ENCODE results near the gene WDR93.

DNA sequence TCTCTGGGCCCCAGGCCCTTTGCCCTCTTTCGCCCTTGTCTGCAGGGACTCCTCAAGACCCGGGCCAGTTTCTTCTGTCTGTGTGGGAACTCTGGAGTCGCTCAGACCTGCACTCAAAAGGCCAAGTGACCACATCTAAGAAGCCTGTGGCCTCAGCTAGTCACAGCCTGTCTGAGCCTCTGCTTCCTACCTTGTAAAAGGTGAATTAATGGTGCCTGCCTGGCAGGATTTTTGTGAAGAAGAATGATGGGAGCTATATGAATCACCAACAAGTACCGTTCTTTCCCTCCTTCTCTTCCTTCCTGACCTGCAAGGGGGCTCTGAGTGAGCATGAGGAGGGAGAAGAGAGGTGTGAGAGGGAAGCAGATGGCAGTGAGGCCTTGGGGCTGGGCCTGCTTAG, 18.9 kb upstream of the WDR93 start:
- TF ChIP-seq CTCF (IDR thresholded peaks at IDR 0.05; ENCODE audit: low read depth, low read length, missing input control) (no peak), YY1 (IDR thresholded peaks at IDR 0.05) (no peak), RAD21 (IDR thresholded peaks at IDR 0.05) (no peak), HNF4G (IDR thresholded peaks at IDR 0.05) (no peak), TAF1 (conservative IDR thresholded peaks at IDR 0.05) (no peak), SP1 (IDR thresholded peaks at IDR 0.05) (no peak), EGR1 (IDR thresholded peaks at IDR 0.05; ENCODE audit: low read depth in 2 of 2) (no peak), JUND (IDR thresholded peaks at IDR 0.05) (no peak), FOXA1 (IDR thresholded peaks at IDR 0.05) (no peak)
- TF ChIP-seq, protein P1, sequence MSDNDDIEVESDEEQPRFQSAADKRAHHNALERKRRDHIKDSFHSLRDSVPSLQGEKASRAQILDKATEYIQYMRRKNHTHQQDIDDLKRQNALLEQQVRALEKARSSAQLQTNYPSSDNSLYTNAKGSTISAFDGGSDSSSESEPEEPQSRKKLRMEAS (IDR thresholded peaks at IDR 0.05): no peak
- TF ChIP-seq, protein P2, sequence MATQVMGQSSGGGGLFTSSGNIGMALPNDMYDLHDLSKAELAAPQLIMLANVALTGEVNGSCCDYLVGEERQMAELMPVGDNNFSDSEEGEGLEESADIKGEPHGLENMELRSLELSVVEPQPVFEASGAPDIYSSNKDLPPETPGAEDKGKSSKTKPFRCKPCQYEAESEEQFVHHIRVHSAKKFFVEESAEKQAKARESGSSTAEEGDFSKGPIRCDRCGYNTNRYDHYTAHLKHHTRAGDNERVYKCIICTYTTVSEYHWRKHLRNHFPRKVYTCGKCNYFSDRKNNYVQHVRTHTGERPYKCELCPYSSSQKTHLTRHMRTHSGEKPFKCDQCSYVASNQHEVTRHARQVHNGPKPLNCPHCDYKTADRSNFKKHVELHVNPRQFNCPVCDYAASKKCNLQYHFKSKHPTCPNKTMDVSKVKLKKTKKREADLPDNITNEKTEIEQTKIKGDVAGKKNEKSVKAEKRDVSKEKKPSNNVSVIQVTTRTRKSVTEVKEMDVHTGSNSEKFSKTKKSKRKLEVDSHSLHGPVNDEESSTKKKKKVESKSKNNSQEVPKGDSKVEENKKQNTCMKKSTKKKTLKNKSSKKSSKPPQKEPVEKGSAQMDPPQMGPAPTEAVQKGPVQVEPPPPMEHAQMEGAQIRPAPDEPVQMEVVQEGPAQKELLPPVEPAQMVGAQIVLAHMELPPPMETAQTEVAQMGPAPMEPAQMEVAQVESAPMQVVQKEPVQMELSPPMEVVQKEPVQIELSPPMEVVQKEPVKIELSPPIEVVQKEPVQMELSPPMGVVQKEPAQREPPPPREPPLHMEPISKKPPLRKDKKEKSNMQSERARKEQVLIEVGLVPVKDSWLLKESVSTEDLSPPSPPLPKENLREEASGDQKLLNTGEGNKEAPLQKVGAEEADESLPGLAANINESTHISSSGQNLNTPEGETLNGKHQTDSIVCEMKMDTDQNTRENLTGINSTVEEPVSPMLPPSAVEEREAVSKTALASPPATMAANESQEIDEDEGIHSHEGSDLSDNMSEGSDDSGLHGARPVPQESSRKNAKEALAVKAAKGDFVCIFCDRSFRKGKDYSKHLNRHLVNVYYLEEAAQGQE (IDR thresholded peaks at IDR 0.05): no peak
